ENCODE results near the gene SAPCD2. TPM values are rescaled to one million over a fixed set of nuclear protein-coding genes. Genes with fewer than 3 reads are reported as not detected.
"Not testable (repeated sequence)": the region's sequence is repeated elsewhere in the genome, so short reads cannot be mapped to it uniquely, and the experiment has no call there.

Gene SAPCD2
- 59.7 and 59.9 TPM in 2 replicates for total RNA-seq (2014; rRNA removed; shearing (Covaris generic))

GRCh38 chr9:137070201-137070905, at the start of gene SAPCD2:
Gene SAPCD2 (minus strand): TSS chr9:137070557. CDS start chr9:137070460, 97 bp downstream.
- DNase-seq: peak; percentile 98
- H3K27me3 ChIP-seq (ENCODE audit: control insufficient read depth, insufficient read depth, low read length): no peaks in the 10 kb centered on the region
- H3K4me3 ChIP-seq (ENCODE audit: insufficient read depth, low read depth, low read length): peak within 1 kb of the TSS; percentile 70
- H3K36me3 ChIP-seq (replicated peaks; ENCODE audit: control insufficient read depth, insufficient read depth, low read length): peaks cover 5% of the 10 kb centered on the region

DNA sequence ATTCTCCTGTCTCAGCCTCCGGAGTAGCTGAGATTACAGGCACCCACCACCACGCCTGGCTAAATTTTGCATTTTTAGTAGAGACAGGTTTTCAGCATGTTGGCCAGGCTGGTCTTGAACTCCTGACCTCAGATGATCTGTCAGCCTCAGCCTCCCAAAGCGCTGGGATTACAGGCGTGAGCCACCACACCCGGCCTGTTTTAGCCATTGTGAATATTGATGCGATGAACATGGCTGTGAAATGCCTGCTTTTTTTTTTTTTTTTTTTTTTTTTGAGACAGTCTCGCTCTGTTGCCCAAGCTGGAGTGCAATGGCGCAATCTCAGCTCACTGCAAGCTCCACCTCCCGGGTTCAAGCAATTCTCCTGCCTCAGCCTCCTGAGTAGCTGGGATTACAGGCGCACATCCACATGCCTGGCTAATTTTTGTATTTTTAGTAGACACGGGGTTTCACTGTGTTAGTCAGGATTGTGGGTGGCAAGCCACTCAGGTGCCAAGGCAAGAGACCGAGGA, 47.8 kb upstream of the SAPCD2 start:
- peaks cover 24% of the 10 kb centered on the region for H3K27me3 ChIP-seq (ENCODE audit: control insufficient read depth, insufficient read depth, low read length)
- not testable (repeated sequence) for DNase-seq; H3K4me3 ChIP-seq (ENCODE audit: insufficient read depth, low read depth, low read length); H3K36me3 ChIP-seq (replicated peaks; ENCODE audit: control insufficient read depth, insufficient read depth, low read length)

DNA sequence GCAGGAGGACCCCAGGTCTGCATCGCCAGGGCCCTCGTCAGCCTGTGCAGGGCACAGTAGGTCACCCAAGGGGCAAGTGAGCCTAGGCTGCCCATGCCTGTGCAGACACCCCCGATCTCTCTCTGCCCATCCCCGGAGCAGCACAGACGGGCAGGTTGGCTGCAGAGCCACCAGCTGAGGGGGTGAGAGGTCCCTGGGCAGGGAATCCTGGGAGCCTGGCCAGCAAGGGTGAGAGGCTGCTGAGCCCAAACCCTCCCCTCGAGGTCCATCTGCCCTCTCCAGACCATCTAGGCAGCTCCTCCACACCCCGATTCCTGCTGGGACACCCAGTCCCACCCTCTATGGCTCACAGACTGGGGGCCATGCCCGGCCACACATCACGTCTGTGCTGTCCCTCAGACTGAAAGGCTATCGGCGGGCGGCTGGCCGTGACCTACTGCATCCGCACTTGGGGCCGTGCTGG, 46.9 kb upstream of the SAPCD2 start:
- Histone ChIP-seq H3K36me3 (replicated peaks; ENCODE audit: control insufficient read depth, insufficient read depth, low read length) (no peaks in the 10 kb centered on the region), H3K4me3 (ENCODE audit: insufficient read depth, low read depth, low read length) (no peak overlapping the region), H3K27me3 (ENCODE audit: control insufficient read depth, insufficient read depth, low read length) (peaks cover 26% of the 10 kb centered on the region)
- DNase-seq: peak; percentile 44

GRCh38 chr9:137116728-137117127, 46.4 kb upstream of the SAPCD2 start:
- no peak for DNase-seq
- peaks cover 26% of the 10 kb centered on the region for H3K27me3 ChIP-seq (ENCODE audit: control insufficient read depth, insufficient read depth, low read length)
- no peaks in the 10 kb centered on the region for H3K36me3 ChIP-seq (replicated peaks; ENCODE audit: control insufficient read depth, insufficient read depth, low read length)
- no peak overlapping the region for H3K4me3 ChIP-seq (ENCODE audit: insufficient read depth, low read depth, low read length)

- no peaks in the 10 kb centered on the region for H3K36me3 ChIP-seq (replicated peaks; ENCODE audit: control insufficient read depth, insufficient read depth, low read length)
- no peak overlapping the region for H3K4me3 ChIP-seq (ENCODE audit: insufficient read depth, low read depth, low read length)
- peaks cover 26% of the 10 kb centered on the region for H3K27me3 ChIP-seq (ENCODE audit: control insufficient read depth, insufficient read depth, low read length)
- DNase-seq: no peak
Observed at GRCh38 chr9:137116027-137116507, 45.7 kb upstream of the SAPCD2 start.

DNA sequence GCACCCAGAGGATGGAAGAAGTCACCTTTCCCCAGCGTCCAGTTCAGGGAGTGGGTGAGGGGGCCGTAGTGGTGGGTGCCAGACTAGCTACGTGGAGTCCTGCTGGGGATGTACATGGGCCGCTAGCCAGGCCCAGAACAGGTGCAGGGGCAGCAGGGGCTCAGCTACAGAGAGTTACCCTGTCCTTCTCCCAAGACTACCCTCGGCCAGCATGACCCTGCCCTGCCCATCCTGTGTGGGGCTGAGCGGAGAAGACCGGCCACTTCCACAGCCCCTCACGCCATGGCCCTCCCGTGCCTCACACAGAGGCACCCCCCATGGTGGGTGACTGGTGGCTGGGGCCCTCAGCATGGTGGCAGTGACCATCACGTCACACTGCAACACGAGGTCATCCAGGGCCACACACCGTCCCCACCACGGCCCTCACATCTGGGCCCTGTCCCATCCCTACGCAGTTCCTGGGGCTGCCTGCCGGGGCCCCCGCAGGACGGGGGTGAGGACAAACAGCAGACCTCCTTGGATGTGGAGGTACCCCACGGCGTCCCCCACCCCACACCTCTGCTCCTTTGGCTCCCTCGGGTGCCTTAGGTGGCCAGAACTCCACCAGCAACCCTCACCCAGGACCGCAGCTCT, 45.2 kb upstream of the SAPCD2 start:
- Histone ChIP-seq H3K4me3 (ENCODE audit: insufficient read depth, low read depth, low read length) (no peak overlapping the region), H3K36me3 (replicated peaks; ENCODE audit: control insufficient read depth, insufficient read depth, low read length) (no peaks in the 10 kb centered on the region), H3K27me3 (ENCODE audit: control insufficient read depth, insufficient read depth, low read length) (peaks cover 26% of the 10 kb centered on the region)
- peak; percentile 80 for DNase-seq

DNA sequence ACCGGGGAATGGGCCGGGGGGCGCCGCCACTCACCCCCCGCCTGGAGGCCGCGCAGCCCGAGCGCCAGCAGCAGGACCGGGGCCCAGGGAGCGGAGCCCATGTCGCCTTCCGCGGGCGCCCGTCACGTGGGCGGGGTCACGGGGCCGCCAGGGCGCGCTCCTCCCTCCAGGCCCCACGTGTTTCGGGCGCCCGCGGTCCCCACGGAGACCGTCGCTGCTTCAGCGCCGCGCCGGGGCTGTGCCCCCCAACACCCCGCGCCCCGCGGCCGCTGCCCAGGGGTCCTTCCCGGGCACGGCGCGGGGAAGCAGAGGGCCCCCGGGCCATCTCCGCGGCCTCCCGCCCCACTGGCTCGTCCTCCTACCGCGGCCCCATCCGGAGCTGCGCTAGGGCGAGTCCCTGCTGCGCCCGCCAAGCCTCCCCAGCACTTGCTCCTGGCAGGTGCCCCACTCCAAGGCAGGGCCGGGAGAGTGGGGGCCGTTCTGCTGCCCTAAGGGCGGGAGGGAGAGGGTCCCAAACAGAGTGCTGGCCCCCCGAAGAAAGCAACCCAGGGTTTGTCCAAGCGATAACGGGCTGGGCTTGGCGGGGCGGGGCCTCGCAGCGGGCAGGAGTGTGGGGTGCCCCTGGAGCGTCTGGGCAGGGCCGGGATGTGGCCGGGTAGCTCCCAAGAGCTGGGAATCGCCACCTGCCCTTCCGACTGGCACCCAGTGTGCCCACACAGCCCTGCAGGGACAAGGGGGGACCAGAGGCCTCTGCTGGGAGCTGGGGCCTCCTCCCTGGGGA, 44.4 kb upstream of the SAPCD2 start, which contains the start of gene DPP7:
Gene DPP7, minus strand, starts transcription at position 121 of the 781 bp plus-strand sequence. Its CDS starts 20 bp downstream, at position 101.
- DNase-seq: peak; percentile 92
- peak within 1 kb of the TSS; percentile 40 for H3K4me3 ChIP-seq (ENCODE audit: insufficient read depth, low read depth, low read length)
- H3K27me3 ChIP-seq (ENCODE audit: control insufficient read depth, insufficient read depth, low read length): peaks cover 26% of the 10 kb centered on the region

DNA sequence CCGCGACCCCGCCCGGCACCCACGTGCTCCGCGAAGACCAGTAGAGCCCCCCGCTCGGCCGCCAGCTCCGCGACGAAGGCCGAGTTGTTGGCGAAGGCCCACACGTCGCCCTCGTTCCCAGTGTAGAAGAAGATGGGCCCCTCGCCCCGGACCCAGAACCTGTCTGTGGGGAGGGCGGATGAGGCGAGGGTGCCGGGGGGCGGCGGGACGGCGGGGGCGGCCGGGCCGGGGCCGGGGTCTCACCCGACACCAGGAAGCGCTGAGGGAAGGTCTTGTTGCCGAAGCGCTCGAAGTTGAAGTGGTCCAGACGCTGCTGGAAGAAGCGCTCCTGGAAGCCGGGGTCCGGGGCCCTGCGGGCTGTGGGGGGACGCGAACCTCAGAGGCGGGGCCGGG, 43.9 kb upstream of the SAPCD2 start:
- DNase-seq: no peak
- H3K27me3 ChIP-seq (ENCODE audit: control insufficient read depth, insufficient read depth, low read length): peaks cover 26% of the 10 kb centered on the region
- H3K36me3 ChIP-seq (replicated peaks; ENCODE audit: control insufficient read depth, insufficient read depth, low read length): no peaks in the 10 kb centered on the region
- peak overlapping the region; percentile 40 for H3K4me3 ChIP-seq (ENCODE audit: insufficient read depth, low read depth, low read length)

More for the DNA sequence above, 44.4 kb upstream of the SAPCD2 start, which contains the start of gene DPP7:
- H3K36me3 ChIP-seq (replicated peaks; ENCODE audit: control insufficient read depth, insufficient read depth, low read length): no peaks in the 10 kb centered on the region

- Histone ChIP-seq H3K36me3 (replicated peaks; ENCODE audit: control insufficient read depth, insufficient read depth, low read length) (no peaks in the 10 kb centered on the region), H3K4me3 (ENCODE audit: insufficient read depth, low read depth, low read length) (no peak overlapping the region), H3K27me3 (ENCODE audit: control insufficient read depth, insufficient read depth, low read length) (peaks cover 26% of the 10 kb centered on the region)
- DNase-seq: peak; percentile 82
Observed at GRCh38 chr9:137113385-137114159, 43.2 kb upstream of the SAPCD2 start.

DNA sequence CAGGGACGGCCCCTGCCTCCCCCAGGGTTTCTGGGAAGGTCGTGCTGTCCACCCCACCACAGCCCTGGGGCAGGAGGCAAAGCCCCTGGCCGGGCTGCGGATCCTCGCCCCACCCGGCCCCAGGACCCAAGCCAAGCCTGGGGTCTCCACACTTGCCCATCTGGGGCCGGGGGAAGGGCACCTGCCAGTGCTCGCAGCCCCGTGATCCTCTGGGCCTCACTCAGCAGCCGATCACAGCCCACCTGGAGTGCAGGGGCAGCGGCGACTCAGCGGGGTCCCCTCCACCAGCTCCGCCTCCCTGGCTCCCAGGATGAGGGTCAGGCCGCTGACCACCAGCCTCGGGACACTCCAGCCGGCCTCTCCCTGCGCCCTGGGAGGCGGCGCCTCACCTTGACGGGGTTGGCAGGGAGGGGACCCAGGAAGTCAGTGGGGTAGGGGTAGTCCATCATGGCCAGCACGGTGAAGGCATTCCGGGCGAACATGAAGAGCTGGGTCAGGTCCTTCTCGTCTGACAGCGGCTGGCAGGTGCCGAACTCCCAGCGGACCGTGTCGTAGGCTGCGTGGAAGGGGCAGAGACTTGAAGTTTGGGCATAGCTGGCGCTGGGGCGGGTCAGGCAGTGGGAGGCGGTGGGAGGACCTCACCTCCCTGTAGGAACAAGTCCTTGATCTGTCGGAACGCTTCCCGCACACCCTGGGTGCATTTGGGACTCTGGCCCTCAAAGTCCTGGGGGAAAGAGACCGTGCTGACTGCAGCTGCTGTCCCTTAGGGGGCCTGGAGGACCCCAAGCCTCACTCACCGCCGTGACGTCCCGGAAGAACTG, 42.4 kb upstream of the SAPCD2 start:
- no peak for DNase-seq
- peaks cover 2% of the 10 kb centered on the region; the same call in 1 of the 2 replicates for H3K36me3 ChIP-seq (replicated peaks; ENCODE audit: control insufficient read depth, insufficient read depth, low read length)
- H3K4me3 ChIP-seq (ENCODE audit: insufficient read depth, low read depth, low read length): no peak overlapping the region
- peaks cover 26% of the 10 kb centered on the region for H3K27me3 ChIP-seq (ENCODE audit: control insufficient read depth, insufficient read depth, low read length)

DNA sequence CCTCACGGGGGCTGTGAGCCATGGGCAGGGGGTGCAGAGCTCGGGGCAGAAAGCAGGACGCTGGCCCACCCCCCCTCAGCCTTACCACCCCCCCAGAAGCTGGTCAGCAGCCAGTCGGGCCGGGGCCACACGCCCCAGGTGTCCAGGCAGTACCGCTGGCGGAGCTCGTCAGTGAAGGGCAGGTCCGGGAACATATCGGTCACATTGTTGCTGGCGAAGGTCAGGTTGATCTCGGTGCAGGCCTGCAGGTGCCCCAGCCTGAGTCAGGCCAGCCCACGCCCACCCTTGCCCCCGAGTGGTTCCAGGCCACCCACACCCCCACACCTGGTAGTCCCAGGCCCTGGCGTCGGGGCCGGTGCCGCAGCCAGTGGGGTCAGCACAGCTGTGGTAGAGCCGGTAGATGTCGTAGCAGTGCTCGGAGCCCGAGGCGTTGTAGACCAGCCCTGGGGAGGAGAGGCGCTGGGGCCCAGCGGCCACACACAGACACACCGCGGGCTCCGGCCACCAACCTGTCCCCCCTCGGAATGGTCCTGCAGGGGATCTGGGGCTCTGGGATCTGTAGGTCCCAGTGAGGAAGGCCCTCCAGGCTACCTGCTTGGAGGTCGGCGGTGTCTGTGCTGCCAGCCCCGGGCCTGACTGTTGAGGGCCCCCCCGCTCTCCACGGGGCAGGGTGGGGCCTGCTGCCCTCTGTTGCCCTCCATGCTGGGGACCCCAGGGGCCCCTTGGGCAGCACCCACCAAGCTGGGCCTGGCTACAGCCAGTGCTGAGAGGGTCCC, 41.6 kb upstream of the SAPCD2 start:
- Histone ChIP-seq H3K4me3 (ENCODE audit: insufficient read depth, low read depth, low read length) (no peak overlapping the region), H3K27me3 (ENCODE audit: control insufficient read depth, insufficient read depth, low read length) (peaks cover 26% of the 10 kb centered on the region), H3K36me3 (replicated peaks; ENCODE audit: control insufficient read depth, insufficient read depth, low read length) (peaks cover 2% of the 10 kb centered on the region; the same call in 1 of the 2 replicates)
- peak; percentile 66 for DNase-seq

- H3K4me3 ChIP-seq (ENCODE audit: insufficient read depth, low read depth, low read length): no peak overlapping the region
- peaks cover 2% of the 10 kb centered on the region; the same call in 1 of the 2 replicates for H3K36me3 ChIP-seq (replicated peaks; ENCODE audit: control insufficient read depth, insufficient read depth, low read length)
- peak; percentile 49 for DNase-seq
- peaks cover 26% of the 10 kb centered on the region for H3K27me3 ChIP-seq (ENCODE audit: control insufficient read depth, insufficient read depth, low read length)
Observed at GRCh38 chr9:137110911-137111787, 40.8 kb upstream of the SAPCD2 start.

All from H7 (cell line).